AG20443 (cell line): ENCODE measurements around the gene UTS2B.

Experiments used
- DNase-seq: peaks from one replicate; pipeline ENCODE4 v3.0.0; 2012; ENCODE audit warnings: low spot score, mixed read lengths

Gene UTS2B

DNA sequence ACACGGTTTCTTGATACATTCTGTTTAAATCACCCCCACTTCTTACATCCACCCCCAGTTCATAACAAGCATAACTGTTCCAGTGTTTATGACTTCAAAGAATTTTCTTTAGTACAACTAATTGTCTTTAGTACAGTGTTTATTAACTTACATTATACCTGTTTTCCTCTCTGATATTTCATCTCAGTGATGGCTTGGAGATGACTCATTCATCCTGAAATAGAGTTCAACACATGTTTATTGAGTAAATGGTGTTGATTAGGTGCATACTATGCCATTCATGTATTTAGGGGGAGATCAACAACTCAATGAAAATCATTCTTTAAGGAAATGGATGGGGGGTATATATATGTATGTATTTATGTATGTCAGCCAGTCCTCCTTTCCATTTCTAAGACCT lies 21.7 kb upstream of the UTS2B start:
- no peak for DNase-seq

DNA sequence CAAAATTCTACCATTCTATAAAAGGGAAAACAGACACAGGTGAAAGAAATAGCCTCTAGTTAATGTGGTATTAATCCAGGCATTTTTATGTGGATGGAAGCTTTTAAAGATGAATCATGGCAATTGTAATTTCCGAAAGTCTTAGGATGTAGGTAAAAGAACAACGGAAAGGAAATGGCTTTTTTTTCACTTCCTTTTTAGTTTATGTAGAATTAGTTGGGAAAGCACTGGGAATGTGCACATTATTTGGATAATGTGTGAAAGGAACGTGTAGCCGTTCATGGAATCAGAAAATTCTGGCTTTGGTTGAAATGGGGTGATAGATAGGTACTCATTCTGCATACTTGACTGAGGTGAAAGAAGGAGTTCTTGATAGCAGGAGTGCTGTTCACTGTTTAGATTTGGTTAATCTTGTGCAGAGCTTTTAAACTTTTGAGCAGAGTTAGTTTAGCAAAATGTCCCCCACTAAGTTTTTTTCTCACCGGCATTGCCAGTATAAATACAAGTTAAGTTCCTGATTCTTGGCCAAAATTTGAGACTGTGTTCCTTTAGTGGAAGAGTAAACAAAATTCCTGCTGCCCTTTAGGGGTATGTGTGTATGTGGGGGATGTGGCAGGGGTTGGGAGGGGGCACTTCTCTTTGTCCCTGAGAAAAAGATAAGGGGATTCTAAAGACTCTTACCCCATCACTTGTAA lies 20.2 kb upstream of the UTS2B start:
- DNase-seq, result no peak

DNA sequence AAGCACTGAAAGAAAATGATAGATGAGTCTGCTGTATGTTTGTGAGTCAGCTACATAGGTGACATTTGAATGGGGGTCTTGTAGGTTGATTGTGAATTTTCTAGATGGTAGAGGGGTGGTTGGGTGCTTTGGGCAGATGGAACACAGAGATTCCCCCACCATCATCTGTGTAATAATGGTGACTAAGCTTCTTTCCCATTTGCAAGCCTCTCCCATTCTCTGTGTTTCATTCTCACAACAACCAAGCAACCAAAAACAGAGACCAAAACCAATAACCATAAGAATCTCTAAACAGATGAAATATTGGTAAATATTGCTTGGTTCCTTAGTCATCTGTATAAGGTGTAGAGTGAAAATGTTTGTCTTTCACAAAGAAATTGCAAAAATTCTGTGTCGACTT lies 17.8 kb upstream of the UTS2B start:
- no peak for DNase-seq

DNA sequence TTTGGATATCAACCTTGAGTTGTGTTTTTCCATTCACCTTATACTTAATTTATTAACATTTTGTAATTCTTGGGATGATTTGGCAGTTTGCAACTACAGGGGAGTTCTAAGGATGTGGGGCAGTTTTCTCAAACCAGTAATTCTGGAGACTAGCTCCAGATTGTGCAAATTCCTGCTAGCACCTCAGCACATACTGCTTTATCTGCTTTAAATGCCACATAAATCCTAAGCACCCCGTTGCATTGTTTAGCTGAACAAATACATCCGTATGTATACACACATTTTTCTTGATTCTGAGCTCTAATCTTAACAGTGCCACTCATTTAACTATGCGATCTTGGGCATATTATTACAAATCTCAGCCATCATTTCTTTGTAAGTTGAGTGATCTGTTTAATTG lies 16.9 kb upstream of the UTS2B start:
- no peak for DNase-seq

DNA sequence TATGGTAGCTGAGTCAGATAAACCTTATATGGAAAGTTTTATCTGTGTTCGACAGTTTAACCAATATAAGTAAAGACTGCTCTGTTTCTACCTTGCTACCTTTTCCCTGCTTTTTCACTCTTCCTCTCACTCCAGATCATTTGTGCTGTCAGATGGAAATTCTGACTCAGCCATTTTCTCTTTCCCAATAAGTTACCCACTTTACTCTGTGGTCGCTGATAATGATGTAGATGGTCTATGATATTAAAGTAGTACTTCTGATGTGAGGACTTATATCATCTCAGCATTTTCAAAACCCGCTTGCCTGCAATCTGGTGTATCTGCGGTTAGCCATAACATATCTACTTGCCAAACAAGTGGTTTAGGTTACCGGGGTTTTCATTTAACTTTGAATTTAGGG lies 15.0 kb upstream of the UTS2B start:
- no peak for DNase-seq

DNA sequence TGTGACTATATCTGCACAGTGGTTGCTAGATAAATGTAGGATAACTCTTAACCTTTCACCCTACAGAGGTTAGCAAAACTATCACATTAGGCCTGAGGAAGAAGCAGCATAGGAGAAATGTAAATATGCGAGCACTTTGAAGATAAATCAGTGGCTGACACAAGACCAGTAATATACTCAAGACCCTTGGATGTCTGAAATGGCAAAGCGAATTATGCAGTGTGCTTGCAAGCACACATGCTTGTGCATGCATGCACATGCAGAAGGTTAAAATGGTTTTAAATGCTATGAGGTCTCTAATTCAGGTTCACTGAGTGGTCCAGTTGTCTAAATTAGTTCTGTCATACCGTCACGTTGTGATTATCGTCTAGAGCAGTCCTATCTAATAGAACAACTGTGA lies 13.6 kb upstream of the UTS2B start:
- DNase-seq, result no peak

DNA sequence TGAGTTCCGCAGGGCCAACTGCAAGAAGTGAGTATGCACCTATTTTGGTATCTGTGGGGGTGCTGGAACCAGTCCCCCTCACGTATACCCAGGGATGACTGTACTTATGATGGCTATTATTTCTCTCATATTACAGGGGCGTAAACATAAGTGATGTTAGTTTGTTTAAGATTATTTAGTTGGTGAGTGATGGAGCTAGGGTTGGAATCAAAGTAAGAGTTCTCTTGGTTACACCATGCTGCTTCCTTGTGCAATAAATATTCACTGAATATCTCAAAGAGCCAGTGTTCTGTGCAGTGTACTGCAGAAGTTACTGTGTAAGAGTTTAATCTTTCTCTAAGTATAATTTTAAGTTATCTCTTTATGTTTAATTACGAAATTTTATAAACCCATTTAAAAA lies 12.8 kb upstream of the UTS2B start:
- no peak for DNase-seq

DNA sequence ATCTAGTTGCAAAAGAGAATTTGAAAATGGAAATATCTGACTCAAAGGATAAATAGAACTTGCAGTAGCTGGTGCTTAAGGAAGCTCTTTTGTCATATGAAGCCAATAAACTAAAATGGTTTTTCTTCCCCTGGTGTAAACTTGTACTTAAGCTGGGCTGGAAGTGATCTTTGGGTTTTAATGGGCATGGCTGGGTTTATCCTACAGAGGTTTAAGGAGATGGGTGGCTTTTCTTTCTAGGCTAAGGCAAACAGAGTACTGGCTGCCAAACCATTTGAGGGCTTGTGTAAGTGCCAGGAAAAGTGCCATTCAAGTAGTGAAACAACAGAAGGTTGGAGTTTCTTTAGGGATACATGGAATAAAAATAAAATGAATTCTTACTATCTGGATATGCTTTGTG lies 12.1 kb upstream of the UTS2B start:
- no peak for DNase-seq

DNA sequence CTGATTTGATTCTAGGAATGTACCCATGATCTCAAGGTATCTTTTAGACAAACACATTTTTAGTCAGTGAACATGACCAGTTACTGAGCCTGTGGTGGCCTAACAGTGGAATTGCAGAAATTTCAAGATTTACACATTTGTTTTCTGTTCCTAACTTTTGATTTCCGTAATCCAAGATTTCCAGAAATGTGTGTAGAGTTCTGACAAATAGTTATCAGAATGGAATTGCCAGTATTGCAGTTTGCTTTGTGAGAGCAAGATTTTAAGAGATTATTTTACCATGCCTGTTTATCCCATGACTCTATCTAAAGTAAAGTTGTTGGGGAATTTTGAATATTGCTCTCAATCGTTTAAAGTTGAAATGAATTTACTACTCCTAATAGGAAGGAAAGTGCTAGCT lies 11.7 kb upstream of the UTS2B start:
- no peak for DNase-seq

DNA sequence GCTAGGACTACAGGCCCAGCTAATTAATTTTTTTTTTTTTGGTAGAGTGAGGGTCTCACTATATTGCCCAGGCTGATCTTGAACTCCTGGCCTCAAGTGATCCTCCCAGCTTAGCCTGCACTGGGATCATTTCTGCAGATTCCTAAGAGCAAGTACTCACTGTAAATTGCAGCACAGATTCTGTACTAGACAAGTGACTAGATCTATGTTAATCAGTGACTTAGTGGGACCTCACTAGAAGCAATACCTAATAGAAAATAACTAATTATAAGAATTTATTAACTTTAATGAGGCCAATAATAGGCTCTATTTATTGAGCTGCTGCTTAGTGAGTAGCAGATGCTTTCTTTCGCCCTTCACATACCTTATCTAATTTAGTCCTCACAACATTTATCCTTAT lies 10.6 kb upstream of the UTS2B start:
- no peak for DNase-seq

DNA sequence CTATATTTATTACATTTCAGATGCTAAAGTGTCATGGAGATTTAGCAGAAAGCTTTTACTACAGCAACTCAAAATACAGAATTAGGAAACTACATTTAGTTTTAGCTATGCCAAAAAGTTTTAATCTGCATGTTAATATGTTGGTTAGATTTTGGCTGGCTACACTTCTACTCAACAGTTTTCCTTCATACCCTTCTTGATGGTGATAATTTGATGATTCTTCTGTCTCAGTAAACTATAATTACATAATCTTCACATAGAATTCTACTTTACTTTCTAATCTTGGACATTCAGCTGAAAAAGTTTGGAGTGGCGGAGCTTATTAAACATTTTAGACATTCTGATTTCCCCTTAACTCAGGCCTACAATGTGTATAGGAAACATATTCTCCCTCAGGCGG lies 10.0 kb upstream of the UTS2B start:
- DNase-seq, result no peak

DNA sequence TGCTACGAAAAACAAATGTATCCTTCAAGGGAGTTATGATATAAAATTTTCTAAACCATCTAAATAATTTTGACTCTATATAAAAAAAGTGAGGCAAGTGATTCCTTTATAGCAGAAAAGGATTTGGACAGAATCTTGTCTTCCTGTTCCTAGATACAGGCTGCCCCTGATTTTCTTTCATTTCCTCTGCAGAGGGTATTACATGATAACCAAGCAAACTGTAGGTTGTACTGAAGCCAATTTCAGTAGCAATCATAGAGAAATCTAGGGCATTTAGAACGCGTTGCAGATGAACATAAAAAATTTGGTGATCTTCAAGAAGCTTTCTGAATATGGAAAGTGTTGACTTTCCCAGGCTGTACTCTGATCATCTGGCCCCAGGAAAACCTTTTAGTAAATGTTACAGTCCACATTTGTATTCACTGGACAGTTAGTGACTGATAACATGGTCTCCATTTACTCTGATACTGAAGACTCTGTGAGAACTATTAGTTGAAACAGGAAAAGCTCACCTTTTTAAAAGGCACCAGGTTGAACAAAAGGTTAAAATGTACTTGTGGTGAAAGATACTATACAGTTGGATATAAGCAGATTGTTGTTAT lies 9.1 kb upstream of the UTS2B start:
- no peak for DNase-seq

DNA sequence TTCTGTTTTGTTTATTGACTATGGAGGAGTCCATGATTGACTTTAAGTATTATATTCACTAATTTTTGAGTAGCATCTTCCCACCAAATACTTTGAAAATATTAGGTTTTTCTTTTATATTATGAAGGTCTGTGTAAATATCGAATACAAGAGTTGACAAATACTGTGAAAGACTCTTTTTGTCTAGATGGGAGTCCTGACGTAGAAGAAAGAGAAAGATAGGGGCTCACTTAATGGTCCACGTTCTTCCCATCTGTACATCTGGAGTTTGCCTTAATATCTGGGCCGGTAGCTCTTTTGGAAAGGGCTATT lies 7.8 kb upstream of the UTS2B start:
- DNase-seq, result no peak

DNA sequence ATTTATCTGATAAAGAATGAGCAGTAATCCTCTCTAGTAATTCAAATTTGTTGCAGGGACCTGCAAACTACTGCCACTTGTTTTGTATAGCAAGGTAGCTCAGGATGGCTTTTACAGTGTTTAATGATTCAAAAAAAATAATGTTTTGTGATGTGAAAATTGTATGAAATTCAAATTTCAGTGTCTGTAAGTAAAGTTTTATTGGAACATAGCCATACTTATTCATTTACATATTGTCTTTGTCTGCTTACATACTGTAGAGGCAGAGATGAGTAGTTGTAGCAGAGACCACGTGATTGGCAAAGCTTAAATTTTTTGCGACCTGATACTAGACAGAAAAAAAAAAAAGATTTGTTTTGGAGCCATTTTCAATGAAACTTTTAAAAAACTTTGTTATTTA lies 6.5 kb upstream of the UTS2B start:
- DNase-seq, result no peak

DNA sequence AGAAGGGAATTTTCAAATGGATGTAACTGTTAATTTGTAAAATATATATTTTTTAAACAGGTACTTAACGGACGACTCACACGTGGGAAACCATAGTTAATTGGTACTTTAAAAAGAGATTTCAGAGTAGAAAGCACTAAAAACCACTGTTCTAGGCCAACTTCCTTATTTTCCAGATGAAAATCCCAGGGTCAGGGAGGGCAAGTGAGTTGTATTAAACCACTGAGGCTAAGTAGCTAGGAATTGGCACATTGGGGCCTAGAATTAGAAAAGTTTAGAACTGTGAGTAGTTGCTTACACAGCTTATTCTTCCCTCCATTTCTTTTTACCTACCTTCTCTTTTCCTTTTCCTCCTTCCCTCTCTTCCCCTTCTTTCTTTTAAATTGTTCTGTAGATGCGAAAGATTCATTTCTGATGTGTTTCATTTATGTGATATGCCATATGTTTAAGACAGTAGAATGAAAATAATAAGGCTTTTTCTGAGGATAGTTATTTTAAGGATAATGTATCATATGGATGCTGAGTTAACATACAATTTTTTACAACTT lies 4.1 kb upstream of the UTS2B start:
- DNase-seq, result no peak

DNA sequence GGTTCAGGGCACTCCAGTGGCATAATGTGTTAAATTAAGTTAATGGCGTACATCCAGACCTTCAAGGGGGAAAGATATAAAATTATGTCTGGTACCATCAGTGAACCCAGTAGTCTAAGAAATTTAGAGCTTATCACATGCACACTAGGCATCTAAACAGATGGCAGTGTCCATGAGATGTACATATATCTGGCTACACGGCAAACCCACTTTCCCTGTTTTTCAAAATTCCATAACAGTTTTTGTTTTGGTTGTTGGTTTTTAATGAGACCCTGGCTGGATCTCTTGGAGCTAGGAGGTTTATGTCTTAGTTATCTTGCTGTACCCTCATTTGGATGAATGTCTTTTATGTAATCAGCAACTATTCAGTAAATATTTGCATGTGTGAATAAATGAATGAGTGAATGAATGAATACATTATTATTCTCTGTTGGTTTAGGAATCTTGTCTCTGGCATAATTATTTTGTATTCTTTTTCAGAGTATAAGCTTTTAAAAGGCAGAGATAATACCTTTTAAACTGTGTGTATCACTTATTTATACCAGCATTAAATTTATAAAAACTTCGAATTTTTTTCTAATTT lies 3.1 kb upstream of the UTS2B start:
- DNase-seq, result no peak

DNA sequence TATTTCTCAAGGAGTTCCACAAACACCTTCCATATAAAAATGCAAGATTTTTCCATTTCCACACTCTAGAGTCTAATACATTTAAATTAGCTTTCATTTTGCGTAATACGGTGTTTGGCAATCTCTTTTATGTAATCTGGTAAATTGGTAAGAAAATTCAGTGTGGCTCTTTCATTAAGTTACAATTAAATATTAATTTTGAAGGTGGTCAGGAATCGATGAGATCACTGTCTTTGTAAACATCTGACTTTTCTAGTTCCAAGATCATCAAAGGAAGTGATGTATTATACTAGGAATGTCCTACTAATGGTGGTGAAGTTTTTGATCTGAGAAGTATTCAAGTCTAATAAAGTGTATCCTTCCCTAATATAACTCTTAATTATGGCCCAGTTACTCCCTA lies 1.1 kb upstream of the UTS2B start:
- peak; percentile 24 for DNase-seq

DNA sequence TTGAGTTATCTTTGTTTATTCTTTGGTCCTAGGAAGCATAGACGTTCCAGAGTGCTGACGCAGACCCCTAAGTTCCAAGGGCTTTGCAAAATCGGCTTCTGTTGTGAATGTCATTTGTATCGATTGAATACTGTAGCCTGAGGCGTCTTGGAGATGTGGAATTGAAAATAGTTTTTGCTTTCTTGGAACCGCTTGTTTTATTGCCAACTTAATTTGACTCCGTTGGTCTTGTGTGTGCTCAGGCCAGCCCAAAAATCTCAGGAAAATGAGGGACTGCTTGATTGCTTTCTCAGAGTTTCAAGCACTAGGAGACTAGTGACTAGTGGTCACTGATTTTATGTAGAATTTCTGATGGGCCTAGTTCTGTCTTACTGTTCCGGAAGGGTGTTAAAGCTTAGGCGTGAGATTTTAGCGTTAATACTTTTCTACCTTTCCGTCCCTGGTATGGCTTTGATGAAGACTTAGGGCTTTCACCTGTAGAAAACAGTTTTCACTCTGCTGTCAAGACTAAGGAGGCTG lies 263 bp upstream of the UTS2B start:
- peak; percentile 50 for DNase-seq

DNA sequence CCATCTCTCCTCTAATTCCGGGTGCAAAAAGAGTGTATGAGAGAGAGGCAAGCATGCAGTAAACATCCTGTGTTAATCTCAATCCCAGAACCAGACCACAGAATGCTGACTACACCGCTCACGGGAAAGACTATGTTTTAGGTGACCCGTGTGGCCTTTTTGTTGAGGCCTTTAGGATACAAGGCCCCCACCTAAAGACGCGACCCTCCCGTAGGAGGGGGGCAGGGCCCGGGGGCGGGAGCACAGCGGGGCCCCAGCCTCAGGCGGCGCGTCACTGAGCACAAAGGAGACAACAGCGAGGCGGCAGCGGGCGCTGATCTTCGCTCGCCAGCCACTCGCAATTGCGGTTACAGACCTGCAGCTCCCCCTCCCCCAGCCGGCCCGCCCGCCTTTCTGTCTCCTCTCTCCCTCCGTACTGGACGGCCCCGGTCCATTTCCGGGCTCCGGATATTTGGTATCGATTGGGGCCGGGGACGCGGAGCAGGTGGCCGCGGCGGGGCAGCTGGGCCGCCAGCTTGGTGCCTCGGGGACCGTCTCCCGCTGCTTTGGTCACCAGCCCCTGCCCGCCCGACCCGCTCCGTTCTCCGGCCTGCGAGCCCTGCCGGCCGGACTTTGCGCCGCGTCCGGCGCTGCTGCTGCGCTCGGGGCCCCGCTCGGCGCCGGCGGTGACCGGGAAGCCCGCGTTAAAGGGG lies 1.2 kb downstream of the UTS2B start, which contains the start of gene CCDC50:
Gene CCDC50, plus strand, starts transcription at position 433 of the 692 bp plus-strand sequence. CDS start 281 bp downstream, outside the sequence.
- peak; percentile 89 for DNase-seq

DNA sequence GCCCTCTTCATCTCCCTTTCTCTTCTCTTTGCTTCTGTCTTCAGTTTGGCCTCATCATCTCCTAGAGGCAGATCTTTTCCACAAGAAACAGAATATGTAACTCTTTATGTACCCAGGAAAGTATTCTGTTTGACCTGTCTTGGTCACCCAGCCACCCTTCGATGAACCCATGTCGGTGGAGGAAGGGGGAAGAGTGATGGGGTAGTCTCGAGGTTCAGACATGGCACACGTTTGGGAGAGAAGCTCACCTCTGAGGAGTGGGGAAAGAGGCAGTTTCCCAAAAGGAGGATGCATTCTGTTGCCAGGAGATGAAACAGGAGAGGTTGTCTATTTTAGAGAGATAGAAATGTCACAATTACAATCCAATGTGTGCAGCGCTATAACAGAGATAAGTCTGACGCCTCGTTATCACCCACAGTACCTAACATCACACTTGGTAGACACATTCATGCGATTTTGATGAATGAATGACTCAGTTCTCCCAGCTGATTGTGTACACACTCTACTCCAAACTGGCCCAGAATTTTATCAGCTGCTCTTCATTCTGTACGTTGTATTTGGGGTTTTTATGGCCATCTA lies 1.9 kb downstream of the UTS2B start:
- no peak for DNase-seq

DNA sequence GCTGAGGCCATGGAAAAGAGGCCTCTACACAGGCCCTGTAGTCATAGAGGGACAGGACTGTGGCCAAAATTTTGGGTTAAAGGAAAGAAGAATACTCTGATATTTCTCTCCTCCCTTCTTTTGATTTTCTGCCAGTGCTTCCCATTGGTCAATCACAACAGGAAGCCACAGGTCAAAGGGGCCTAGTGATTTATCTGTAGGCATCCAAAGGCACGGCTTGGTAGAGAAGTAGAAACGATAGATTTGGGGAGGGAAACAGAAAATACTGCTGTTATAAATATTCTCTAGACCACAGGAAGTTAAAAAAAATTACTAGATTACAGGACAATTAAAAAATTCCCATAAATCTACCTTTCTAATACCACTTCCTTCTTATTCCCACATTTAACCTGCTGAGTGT lies 2.8 kb downstream of the UTS2B start:
- DNase-seq, result no peak

DNA sequence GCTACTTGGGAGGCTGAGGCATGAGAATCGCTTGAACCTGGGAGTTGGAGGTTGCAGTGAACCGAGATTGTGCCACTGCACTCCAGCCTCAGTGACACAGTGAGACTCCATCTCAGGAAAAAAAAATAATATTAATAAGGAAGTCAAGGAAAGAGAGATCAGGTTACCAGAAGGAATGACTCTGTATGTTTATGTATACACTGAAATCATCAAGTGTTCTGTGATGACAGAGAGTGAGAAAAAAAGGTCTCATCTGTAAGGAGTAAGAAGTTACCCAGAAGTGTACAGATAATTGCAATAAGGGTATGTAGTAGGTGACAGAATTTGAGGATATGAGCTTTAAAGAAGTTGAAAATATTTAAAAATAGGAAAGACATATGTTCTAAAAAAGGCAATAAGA lies 5.4 kb downstream of the UTS2B start:
- no peak for DNase-seq
